Smooth muscle cell (in vitro differentiated cells): Measurements from ENCODE around the gene OR8G1. TPM values are rescaled to one million over a fixed set of nuclear protein-coding genes. Genes with fewer than 3 reads are reported as not detected.

Experiments used
- DNase-seq: peaks from one replicate; lab custom pipeline; 2025; ENCODE audit not compliant: unreplicated experiment; lab: John Stamatoyannopoulos, UW
- H2AFZ ChIP-seq: fragments of 200-600 bp; sonication (generic); 2 replicates; pipeline ENCODE4 v1.6.0; 2016; ENCODE audit warnings: antibody characterized with exemption, low read depth, mild to moderate bottlenecking
- H3F3A ChIP-seq: fragments of 200-600 bp; sonication (generic); 2 replicates; pipeline ENCODE4 v1.6.0; 2017; ENCODE audit warnings: antibody characterized with exemption, low read depth
- H3K27ac ChIP-seq: fragments of 200-600 bp; sonication (generic); 2 replicates; pipeline ENCODE4 v1.5.1; 2016; ENCODE audit warnings: low read depth, mild to moderate bottlenecking
- H3K27me3 ChIP-seq: fragments of 200-600 bp; sonication (generic); 2 replicates; pipeline ENCODE4 v1.6.1; 2016; ENCODE audit warnings: low read depth, mild to moderate bottlenecking
- H3K36me3 ChIP-seq: fragments of 200-600 bp; sonication (generic); 2 replicates; pipeline ENCODE4 v1.5.1; 2016; ENCODE audit warnings: low read depth
- H3K4me1 ChIP-seq: fragments of 200-600 bp; sonication (generic); 2 replicates; pipeline ENCODE4 v1.5.1; 2016; ENCODE audit warnings: low read depth
- H3K4me2 ChIP-seq: fragments of 200-600 bp; sonication (generic); 2 replicates; pipeline ENCODE4 v1.6.0; 2016; ENCODE audit warnings: mild to moderate bottlenecking
- H3K4me3 ChIP-seq: fragments of 200-600 bp; sonication (generic); 2 replicates; pipeline ENCODE4 v1.5.1; 2016; ENCODE audit warnings: mild to moderate bottlenecking
- H3K79me2 ChIP-seq: fragments of 200-600 bp; sonication (generic); 2 replicates; pipeline ENCODE4 v1.6.0; 2016; ENCODE audit warnings: low read depth, mild to moderate bottlenecking
- H3K9ac ChIP-seq: fragments of 200-600 bp; sonication (generic); 2 replicates; pipeline ENCODE4 v1.6.0; 2016; ENCODE audit warnings: low read depth
- H3K9me3 ChIP-seq: fragments of 200-600 bp; sonication (generic); replicated peaks from 2 replicates; pipeline ENCODE4 v1.5.1; 2016; ENCODE audit warnings: low read depth
- H4K20me1 ChIP-seq: fragments of 200-600 bp; sonication (generic); 2 replicates; pipeline ENCODE4 v1.6.0; 2016; ENCODE audit warnings: low read depth
- WGBS: methylation state at CpG from one replicate; pipeline ENCODE4 v1.1.7; 2016; ENCODE audit warnings: low lambda C conversion rate; 5-methylcytosine and 5-hydroxymethylcytosine counted together
- polyA plus RNA-seq: library from polyadenylated mRNA; unstranded; fragments of >200 nt; fragmentation: Nextera tagmentation; extraction: Ambion mirVana; gene quantifications from 2 replicates; pipeline ENCODE4 v1.2.1, GENCODE V29; 2016
- total RNA-seq: library from RNA; depleted of rRNA; stranded (reverse); fragments of >200 nt; gene quantifications from 2 replicates; pipeline ENCODE4 v1.2.3, GENCODE V29; 2014
- TF ChIP-seq, protein P1 (sequence below): fragments of 200-600 bp; sonication (generic); IDR thresholded peaks from 2 replicates; pipeline ENCODE4 v1.5.1; 2017; ENCODE audit warnings: borderline replicate concordance, mild to moderate bottlenecking, antibody characterized with exemption; ENCODE audit not compliant: insufficient read depth, poor library complexity, severe bottlenecking

The OR8G1 gene
- total and polyA plus RNA-seq, 2 experiments from 2014 or later, result not detected

DNA sequence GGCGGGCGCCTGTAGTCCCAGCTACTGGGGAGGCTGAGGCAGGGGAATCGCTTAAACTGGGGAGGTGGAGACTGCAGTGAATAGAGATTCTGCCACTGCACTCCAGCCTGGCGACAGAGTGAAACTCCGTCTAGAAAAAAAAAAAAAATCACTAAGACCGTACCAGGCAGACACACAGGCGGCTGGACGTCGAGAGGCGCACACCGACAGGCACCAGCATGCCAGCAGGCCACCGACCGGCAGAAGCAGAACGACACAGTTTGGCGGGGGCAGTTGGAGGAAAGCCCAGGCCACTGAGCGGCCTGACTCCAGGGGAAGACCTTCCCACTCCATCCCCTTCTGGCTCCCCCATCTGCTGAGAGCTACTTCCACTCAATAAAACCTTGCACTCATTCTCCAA is 40.2 kb upstream of the OR8G1 start:
- Histone ChIP-seq H4K20me1 (no peaks in the 10 kb centered on the region), H3K9ac (no peak overlapping the region), H2AFZ (no peak overlapping the region), H3K9me3 (no peaks in the 10 kb centered on the region), H3K4me1 (no peaks in the 10 kb centered on the region), H3K4me3 (no peak overlapping the region), H3K4me2 (no peak overlapping the region), H3K27me3 (no peaks in the 10 kb centered on the region), H3F3A (no peaks in the 10 kb centered on the region), H3K27ac (no peak overlapping the region), H3K79me2 (no peaks in the 10 kb centered on the region), H3K36me3 (no peaks in the 10 kb centered on the region)
- DNase-seq, result no peak
- WGBS, result 94% methylated on average over 16 of the region's 16 CpGs
- TF ChIP-seq, protein P1, sequence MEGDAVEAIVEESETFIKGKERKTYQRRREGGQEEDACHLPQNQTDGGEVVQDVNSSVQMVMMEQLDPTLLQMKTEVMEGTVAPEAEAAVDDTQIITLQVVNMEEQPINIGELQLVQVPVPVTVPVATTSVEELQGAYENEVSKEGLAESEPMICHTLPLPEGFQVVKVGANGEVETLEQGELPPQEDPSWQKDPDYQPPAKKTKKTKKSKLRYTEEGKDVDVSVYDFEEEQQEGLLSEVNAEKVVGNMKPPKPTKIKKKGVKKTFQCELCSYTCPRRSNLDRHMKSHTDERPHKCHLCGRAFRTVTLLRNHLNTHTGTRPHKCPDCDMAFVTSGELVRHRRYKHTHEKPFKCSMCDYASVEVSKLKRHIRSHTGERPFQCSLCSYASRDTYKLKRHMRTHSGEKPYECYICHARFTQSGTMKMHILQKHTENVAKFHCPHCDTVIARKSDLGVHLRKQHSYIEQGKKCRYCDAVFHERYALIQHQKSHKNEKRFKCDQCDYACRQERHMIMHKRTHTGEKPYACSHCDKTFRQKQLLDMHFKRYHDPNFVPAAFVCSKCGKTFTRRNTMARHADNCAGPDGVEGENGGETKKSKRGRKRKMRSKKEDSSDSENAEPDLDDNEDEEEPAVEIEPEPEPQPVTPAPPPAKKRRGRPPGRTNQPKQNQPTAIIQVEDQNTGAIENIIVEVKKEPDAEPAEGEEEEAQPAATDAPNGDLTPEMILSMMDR, result no peak

DNA sequence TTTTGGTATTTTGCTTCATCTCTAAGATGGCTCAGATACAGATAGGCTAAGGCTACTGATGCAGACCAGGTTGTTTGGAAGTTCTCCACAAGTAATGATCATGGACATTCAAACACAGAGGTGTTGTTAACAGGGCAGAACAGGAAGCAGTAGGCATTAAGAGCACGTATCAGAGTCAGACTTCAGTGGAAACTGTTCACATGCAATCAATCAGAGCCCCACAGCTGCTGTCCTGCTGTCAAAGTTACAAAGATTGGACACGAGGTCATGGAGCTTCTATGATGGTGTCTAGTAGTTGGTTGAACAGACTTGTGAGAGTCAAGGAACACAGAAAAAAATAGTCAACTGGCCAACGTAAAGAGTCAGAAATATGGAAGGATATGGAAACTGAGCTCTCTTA is 37.9 kb upstream of the OR8G1 start:
- Histone ChIP-seq H3F3A (no peaks in the 10 kb centered on the region), H3K27me3 (no peaks in the 10 kb centered on the region), H3K27ac (no peak overlapping the region), H3K9me3 (no peaks in the 10 kb centered on the region), H3K4me1 (no peaks in the 10 kb centered on the region), H3K36me3 (no peaks in the 10 kb centered on the region), H3K79me2 (no peaks in the 10 kb centered on the region), H3K4me3 (no peak overlapping the region), H3K4me2 (no peak overlapping the region), H4K20me1 (no peaks in the 10 kb centered on the region), H2AFZ (no peak overlapping the region), H3K9ac (no peak overlapping the region)
- 74% methylated on average over 3 of the region's 3 CpGs for WGBS
- TF ChIP-seq, protein P1, result no peak
- DNase-seq, result no peak

DNA sequence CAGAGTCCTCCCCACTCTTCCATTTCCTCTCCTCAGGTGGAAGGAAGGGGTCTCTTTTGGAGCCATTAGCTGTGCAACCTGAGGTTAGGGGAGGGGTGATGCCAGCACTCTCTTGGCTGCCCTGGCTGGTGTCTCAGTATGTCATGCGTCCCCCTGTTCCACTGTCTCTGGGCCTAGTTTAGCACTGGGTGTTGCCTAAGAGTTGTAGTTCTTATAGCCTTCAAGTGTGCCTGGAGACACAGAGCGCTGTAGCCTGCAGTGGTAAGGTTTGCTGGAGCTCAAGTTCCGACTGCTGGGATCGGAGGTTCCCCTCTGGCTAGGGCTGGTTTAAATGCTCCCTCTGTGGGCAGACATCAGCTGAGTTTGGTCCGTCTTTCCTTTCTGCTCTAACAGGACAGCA is 36.9 kb upstream of the OR8G1 start:
- no peaks in the 10 kb centered on the region for H4K20me1 ChIP-seq
- no peak overlapping the region for H2AFZ ChIP-seq
- TF ChIP-seq, protein P1, result no peak
- no peaks in the 10 kb centered on the region for H3K36me3 ChIP-seq
- no peak overlapping the region for H3K9ac ChIP-seq
- H3F3A ChIP-seq, result no peaks in the 10 kb centered on the region
- H3K27me3 ChIP-seq, result no peaks in the 10 kb centered on the region
- H3K4me3 ChIP-seq, result no peak overlapping the region
- H3K4me2 ChIP-seq, result no peak overlapping the region
- no peaks in the 10 kb centered on the region for H3K4me1 ChIP-seq
- no peaks in the 10 kb centered on the region for H3K79me2 ChIP-seq
- WGBS, result 85% methylated on average over 5 of the region's 5 CpGs
- H3K27ac ChIP-seq, result no peak overlapping the region
- H3K9me3 ChIP-seq, result no peaks in the 10 kb centered on the region
- no peak for DNase-seq

DNA sequence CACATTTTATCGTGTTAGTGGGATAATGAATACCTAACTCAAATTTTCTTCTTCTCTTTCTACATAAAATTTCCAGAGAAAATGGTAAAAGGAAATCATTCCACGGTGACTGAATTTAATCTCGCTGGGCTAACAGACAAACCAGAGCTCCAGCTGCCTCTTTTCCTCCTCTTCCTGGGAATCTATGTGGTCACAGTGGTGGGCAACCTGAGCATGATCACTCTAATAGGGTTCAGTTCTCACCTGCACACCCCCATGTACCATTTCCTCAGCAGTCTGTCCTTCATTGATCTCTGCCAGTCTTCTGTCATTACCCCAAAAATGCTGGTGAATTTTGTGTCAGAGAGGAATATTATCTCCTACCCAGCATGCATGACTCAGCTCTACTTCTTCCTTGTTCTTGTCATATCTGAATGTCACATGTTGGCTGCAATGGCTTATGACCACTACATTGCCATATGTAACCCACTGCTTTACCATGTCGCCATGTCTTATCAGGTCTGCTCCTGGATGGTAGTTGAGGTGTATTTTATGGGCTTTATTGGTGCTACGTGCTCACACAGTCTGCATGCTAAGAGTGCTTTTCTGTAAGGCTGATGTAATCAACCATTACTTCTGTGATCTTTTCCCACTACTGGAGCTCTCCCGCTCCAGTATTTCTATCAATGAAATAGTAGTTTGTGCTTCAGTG is 33.6 kb upstream of the OR8G1 start:
- no peaks in the 10 kb centered on the region for H3F3A ChIP-seq
- H3K27me3 ChIP-seq, result no peaks in the 10 kb centered on the region
- no peaks in the 10 kb centered on the region for H3K9me3 ChIP-seq
- TF ChIP-seq, protein P1, result no peak
- H3K36me3 ChIP-seq, result no peaks in the 10 kb centered on the region
- DNase-seq, result no peak
- H3K9ac ChIP-seq, result no peak overlapping the region
- H3K4me3 ChIP-seq, result no peak overlapping the region
- H3K4me1 ChIP-seq, result no peaks in the 10 kb centered on the region
- no peak overlapping the region for H3K4me2 ChIP-seq
- WGBS, result 82% methylated on average over 6 of the region's 6 CpGs
- H3K27ac ChIP-seq, result no peak overlapping the region
- H3K79me2 ChIP-seq, result no peaks in the 10 kb centered on the region
- no peaks in the 10 kb centered on the region for H4K20me1 ChIP-seq
- no peak overlapping the region for H2AFZ ChIP-seq
